Activated naive CD4-positive, alpha-beta T cell treated with anti-CD3 and anti-CD28 coated beads, Interleukin-2, amount 10 ng/mL, durations not matched to agents 5 hours and 36 hours (primary cell): ENCODE results near the gene SPIN2B. TPM values are rescaled to one million over a fixed set of nuclear protein-coding genes. Genes with fewer than 3 reads are reported as not detected.

Experiments
- total RNA-seq, 2 experiments: library from RNA; stranded (reverse); gene quantifications; one replicate each; pipeline ENCODE4 v1.2.3, GENCODE V29; 2021

The SPIN2B gene
- 10 to 100 TPM; 14.3 to 15.4 TPM for total RNA-seq

GRCh38 chrX:57121162-57121755 lies at the start of gene SPIN2B:
TSS of gene SPIN2B (minus strand) at chrX:57121548.

GRCh38 chrX:57137073-57137472 lies 15.7 kb upstream of the SPIN2B start, which contains the start of gene SPIN2A:
TSS of gene SPIN2A (minus strand) at chrX:57137397. CDS start at chrX:57136597, 800 bp downstream.

Other genes starting within 250 kb of the SPIN2B start
- gene SPIN3, start 126.0 kb downstream of the SPIN2B start, total RNA-seq = 10 to 100 TPM; 10.7 to 12.0 TPM
- 1 to 10 TPM in 1 of 2 experiments, under 1 TPM in 1; 0.89 to 1.3 TPM for gene SPIN2A, start 15.8 kb upstream of the SPIN2B start, total RNA-seq
- gene FAAH2, start 165.2 kb upstream of the SPIN2B start, total RNA-seq = 1 to 10 TPM; 1.7 to 2.3 TPM